SU-DHL-6 (cell line): ENCODE data around the gene KCNIP3.

ENCODE experiments used
- H2AFZ ChIP-seq: fragments of 200-600 bp; sonication (generic); 2 replicates; pipeline ENCODE4 v1.6.1; 2014; ENCODE audit warnings: low read depth, mild to moderate bottlenecking, moderate library complexity, mixed read lengths, antibody characterized with exemption, low read length; ENCODE audit not compliant: severe bottlenecking
- H3F3A ChIP-seq: fragments of 200-600 bp; shearing (Covaris generic); 2 replicates; pipeline ENCODE4 v1.6.0; 2016; ENCODE audit warnings: antibody characterized with exemption, mild to moderate bottlenecking; ENCODE audit not compliant: insufficient read depth
- H3K27ac ChIP-seq: fragments of 200-600 bp; sonication (generic); 2 replicates; pipeline ENCODE4 v1.5.1; 2016; ENCODE audit warnings: low read depth, mild to moderate bottlenecking, low read length, moderate library complexity, mixed read lengths
- H3K27me3 ChIP-seq: fragments of 200-600 bp; sonication (generic), shearing (Covaris generic); 2 replicates; pipeline ENCODE4 v1.6.0; 2014; ENCODE audit warnings: mild to moderate bottlenecking, low read length
- H3K36me3 ChIP-seq: fragments of 200-600 bp; sonication (generic); 2 replicates; pipeline ENCODE4 v1.6.1; 2014; ENCODE audit warnings: mild to moderate bottlenecking, low read length, mixed read lengths
- H3K4me2 ChIP-seq: fragments of 300-600, 200-600 bp; shearing (Covaris generic), sonication (generic); 2 replicates; pipeline ENCODE4 v1.6.0; 2014; ENCODE audit warnings: low read length, low read depth, mild to moderate bottlenecking; ENCODE audit not compliant: poor library complexity, severe bottlenecking
- H3K4me3 ChIP-seq: fragments of 200-600 bp; sonication (generic); 2 replicates; pipeline ENCODE4 v1.5.1; 2014; ENCODE audit warnings: antibody characterized with exemption, low read length, mild to moderate bottlenecking, mixed read lengths; ENCODE audit not compliant: insufficient read depth, poor library complexity, severe bottlenecking
- H3K79me2 ChIP-seq: fragments of 200-600 bp; sonication (generic); 2 replicates; pipeline ENCODE4 v1.6.1; 2014; ENCODE audit warnings: mild to moderate bottlenecking, low read length, moderate library complexity; ENCODE audit not compliant: insufficient read depth
- H3K9ac ChIP-seq: fragments of 200-600 bp; sonication (generic); 2 replicates; pipeline ENCODE4 v1.7.0; 2014; ENCODE audit warnings: mild to moderate bottlenecking, low read length
- H3K9me2 ChIP-seq: fragments of 200-600 bp; sonication (generic); replicated peaks from 2 replicates; pipeline ENCODE4 v1.6.1; 2014; ENCODE audit warnings: low read length; ENCODE audit not compliant: insufficient read depth
- H3K9me3 ChIP-seq: fragments of 200-600 bp; sonication (generic); 2 replicates; pipeline ENCODE4 v1.6.1; 2014; ENCODE audit warnings: low read length, mixed read lengths; ENCODE audit not compliant: insufficient read depth
- H4K20me1 ChIP-seq: fragments of 200-600 bp; sonication (generic); 2 replicates; pipeline ENCODE4 v1.6.1; 2014; ENCODE audit warnings: low read depth, mild to moderate bottlenecking, antibody characterized with exemption, low read length, moderate library complexity, mixed read lengths
- CTCF ChIP-seq: fragments of 200-600 bp; sonication (generic); IDR thresholded peaks from one replicate; pipeline ENCODE4 v1.5.1; 2017; ENCODE audit warnings: antibody characterized with exemption, mild to moderate bottlenecking, low read length, moderate library complexity; ENCODE audit not compliant: insufficient read depth, poor library complexity, severe bottlenecking
- EZH2phosphoT487 ChIP-seq: fragments of 200-600 bp; sonication (generic), shearing (Covaris generic); conservative IDR thresholded peaks from 2 replicates; pipeline ENCODE4 v1.6.1; 2018; ENCODE audit warnings: mild to moderate bottlenecking, antibody characterized with exemption, low read length, moderate library complexity, mixed read lengths

Gene KCNIP3

DNA sequence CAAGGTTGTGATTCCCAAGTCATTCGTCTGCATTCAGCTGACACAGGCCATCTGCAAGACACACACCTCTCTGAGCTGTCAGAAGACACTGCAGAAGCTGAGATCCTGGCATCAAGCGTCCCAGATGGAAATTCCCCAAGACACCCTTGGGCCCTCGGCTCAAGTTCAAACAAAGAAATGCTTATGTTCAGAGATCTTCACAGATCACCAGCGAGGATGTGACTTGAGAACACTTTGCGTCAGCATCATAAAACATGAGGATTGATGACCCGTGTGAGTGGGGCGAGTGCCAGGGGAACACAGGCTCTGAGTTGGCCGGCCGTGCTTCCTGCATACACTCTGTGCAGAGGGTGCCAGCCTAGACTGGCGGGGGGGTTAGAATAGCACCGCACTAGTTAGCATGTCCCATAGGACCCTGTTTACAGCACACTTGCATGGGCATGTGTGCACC lies 36.8 kb downstream of the KCNIP3 start:
- H2AFZ ChIP-seq = no peak overlapping the region
- TF ChIP-seq EZH2phosphoT487 (no peak), CTCF (no peak)
- no peaks in the 10 kb centered on the region for H3K9me2 ChIP-seq
- no peaks in the 10 kb centered on the region for H3K36me3 ChIP-seq
- H3K4me2 ChIP-seq = no peak overlapping the region
- no peak overlapping the region for H3K4me3 ChIP-seq
- no peaks in the 10 kb centered on the region for H3F3A ChIP-seq
- no peaks in the 10 kb centered on the region for H3K9me3 ChIP-seq
- H3K79me2 ChIP-seq = no peaks in the 10 kb centered on the region
- H4K20me1 ChIP-seq = no peaks in the 10 kb centered on the region
- no peak overlapping the region for H3K9ac ChIP-seq
- H3K27ac ChIP-seq = no peak overlapping the region
- H3K27me3 ChIP-seq = no peaks in the 10 kb centered on the region

- H2AFZ ChIP-seq = no peak overlapping the region
- H3K27me3 ChIP-seq = no peaks in the 10 kb centered on the region
- H3K36me3 ChIP-seq = no peaks in the 10 kb centered on the region
- H3K9me2 ChIP-seq = no peaks in the 10 kb centered on the region
- H4K20me1 ChIP-seq = no peaks in the 10 kb centered on the region
- no peak overlapping the region for H3K4me2 ChIP-seq
- no peak overlapping the region for H3K27ac ChIP-seq
- H3K9ac ChIP-seq = no peak overlapping the region
- H3K4me3 ChIP-seq = no peak overlapping the region
- TF ChIP-seq CTCF = no peak
- TF ChIP-seq EZH2phosphoT487 = no peak
- no peaks in the 10 kb centered on the region for H3K79me2 ChIP-seq
- no peaks in the 10 kb centered on the region for H3F3A ChIP-seq
- H3K9me3 ChIP-seq = no peaks in the 10 kb centered on the region
Measured at GRCh38 chr2:95334916-95335641, 37.9 kb downstream of the KCNIP3 start.

DNA sequence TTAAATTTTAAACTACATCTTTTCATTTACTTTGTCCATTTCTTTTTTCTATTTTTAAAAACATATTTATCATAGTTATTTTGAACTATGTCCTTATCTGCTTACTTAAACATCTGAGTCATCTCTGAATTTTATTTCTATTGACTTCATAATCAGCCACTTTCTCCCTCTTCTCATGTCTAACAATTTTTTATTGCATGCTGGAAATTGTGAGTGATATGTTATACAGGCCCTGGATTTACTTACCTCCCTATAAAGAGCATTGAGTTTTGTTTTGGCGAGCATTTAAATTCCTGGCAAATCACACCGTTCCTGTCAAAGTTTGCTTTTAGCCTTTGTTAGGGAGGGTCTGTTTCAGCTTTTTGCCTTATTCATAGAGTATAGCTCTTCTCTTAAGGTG lies 39.3 kb downstream of the KCNIP3 start:
- H3K9me3 ChIP-seq = no peaks in the 10 kb centered on the region
- no peaks in the 10 kb centered on the region for H4K20me1 ChIP-seq
- no peaks in the 10 kb centered on the region for H3K27me3 ChIP-seq
- no peak overlapping the region for H3K9ac ChIP-seq
- H3K79me2 ChIP-seq = no peaks in the 10 kb centered on the region
- H3K27ac ChIP-seq = no peak overlapping the region
- no peaks in the 10 kb centered on the region for H3K36me3 ChIP-seq
- H3K4me2 ChIP-seq = no peak overlapping the region
- no peak for TF ChIP-seq EZH2phosphoT487
- TF ChIP-seq CTCF = no peak
- H2AFZ ChIP-seq = no peak overlapping the region
- no peaks in the 10 kb centered on the region for H3K9me2 ChIP-seq
- no peak overlapping the region for H3K4me3 ChIP-seq
- no peaks in the 10 kb centered on the region for H3F3A ChIP-seq
